ENCODE measurements around the gene JAML.
A peak's percentile ranks its signal among the peaks of the same experiment; 100 is the strongest.

JAML gene, protein sequence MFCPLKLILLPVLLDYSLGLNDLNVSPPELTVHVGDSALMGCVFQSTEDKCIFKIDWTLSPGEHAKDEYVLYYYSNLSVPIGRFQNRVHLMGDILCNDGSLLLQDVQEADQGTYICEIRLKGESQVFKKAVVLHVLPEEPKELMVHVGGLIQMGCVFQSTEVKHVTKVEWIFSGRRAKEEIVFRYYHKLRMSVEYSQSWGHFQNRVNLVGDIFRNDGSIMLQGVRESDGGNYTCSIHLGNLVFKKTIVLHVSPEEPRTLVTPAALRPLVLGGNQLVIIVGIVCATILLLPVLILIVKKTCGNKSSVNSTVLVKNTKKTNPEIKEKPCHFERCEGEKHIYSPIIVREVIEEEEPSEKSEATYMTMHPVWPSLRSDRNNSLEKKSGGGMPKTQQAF

DNA sequence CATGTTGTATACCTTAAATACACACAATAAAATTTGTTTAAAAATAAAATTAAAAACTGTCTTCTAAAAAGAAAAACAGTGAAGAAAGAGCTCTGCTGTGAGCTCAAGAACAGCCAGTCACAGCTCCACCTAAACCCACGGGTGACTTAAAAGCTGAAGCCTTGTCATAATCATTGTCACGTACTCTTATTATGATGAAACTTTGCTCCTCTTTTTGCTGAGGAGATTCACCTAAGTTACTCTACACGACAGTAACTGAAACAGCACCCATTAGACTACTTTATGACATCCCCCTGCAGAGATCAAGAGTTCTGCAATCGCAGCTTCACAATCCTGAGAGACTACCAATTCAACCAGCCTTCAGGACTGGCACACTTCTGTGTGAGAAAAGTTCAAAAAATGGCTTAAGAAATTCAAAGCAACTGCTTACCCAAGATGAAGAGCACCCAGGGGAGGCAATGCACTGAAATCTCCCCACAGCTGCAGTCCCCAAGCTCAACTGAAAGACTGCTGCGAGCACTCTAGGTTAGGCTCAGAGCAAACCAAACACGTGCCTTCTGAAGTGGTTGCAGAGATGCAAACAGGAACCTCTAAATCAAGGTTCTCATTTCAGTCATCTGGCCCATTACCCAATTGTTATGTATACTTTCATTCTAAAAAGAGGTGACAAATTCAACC lies at the start of gene JAML:
Gene JAML, minus strand, starts transcription at position 501 of the 678 bp plus-strand sequence. CDS start 10,145 bp downstream, outside the sequence.
- TF ChIP-seq, protein P1, sequence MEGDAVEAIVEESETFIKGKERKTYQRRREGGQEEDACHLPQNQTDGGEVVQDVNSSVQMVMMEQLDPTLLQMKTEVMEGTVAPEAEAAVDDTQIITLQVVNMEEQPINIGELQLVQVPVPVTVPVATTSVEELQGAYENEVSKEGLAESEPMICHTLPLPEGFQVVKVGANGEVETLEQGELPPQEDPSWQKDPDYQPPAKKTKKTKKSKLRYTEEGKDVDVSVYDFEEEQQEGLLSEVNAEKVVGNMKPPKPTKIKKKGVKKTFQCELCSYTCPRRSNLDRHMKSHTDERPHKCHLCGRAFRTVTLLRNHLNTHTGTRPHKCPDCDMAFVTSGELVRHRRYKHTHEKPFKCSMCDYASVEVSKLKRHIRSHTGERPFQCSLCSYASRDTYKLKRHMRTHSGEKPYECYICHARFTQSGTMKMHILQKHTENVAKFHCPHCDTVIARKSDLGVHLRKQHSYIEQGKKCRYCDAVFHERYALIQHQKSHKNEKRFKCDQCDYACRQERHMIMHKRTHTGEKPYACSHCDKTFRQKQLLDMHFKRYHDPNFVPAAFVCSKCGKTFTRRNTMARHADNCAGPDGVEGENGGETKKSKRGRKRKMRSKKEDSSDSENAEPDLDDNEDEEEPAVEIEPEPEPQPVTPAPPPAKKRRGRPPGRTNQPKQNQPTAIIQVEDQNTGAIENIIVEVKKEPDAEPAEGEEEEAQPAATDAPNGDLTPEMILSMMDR (IDR thresholded peaks at IDR 0.05; ENCODE audit: low read depth, low read length): no peak
- no peak for DNase-seq (ENCODE audit: low read depth in 2 of 2)
- H3K4me3 ChIP-seq (replicated peaks in 1 of 2; ENCODE audit: low read depth in 2 of 2, low read length in 2 of 2): no peak within 1 kb of the TSS

GRCh38 chr11:118274186-118274585 lies 49.4 kb upstream of the JAML start:
- DNase-seq (ENCODE audit: low read depth in 2 of 2): peak in 1 of 2 donors; percentile 17
- TF ChIP-seq, protein P1 (IDR thresholded peaks at IDR 0.05; ENCODE audit: low read depth, low read length): no peak
- H3K4me3 ChIP-seq (replicated peaks in 1 of 2; ENCODE audit: low read depth in 2 of 2, low read length in 2 of 2): no peak overlapping the region

- DNase-seq (ENCODE audit: low read depth in 2 of 2): no peak
- TF ChIP-seq, protein P1 (IDR thresholded peaks at IDR 0.05; ENCODE audit: low read depth, low read length): no peak
- no peak overlapping the region for H3K4me3 ChIP-seq (replicated peaks in 1 of 2; ENCODE audit: low read depth in 2 of 2, low read length in 2 of 2)
Measured at GRCh38 chr11:118272001-118272400, 47.2 kb upstream of the JAML start.

DNA sequence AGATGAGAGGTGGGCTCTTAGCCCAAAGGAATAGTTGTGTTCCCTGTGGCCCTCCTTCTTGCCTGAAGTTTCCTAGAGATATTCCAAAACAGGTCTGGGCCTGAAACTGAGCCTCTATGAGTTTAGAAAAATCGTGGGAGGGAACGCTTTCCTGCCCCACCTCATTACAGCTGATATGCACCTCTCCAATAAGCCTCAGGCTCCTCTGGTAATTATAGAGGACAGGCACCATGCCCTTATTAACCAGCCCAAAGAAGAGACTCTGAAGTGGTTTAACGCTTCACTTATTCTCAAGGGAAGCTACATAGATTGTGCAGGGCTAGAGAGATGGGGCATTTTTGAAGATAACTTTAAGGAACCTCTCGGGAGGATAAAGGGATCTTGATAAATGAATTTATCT lies 42.7 kb upstream of the JAML start:
- no peak for DNase-seq (ENCODE audit: low read depth in 2 of 2)
- H3K4me3 ChIP-seq (replicated peaks in 1 of 2; ENCODE audit: low read depth in 2 of 2, low read length in 2 of 2): no peak overlapping the region
- TF ChIP-seq, protein P1 (IDR thresholded peaks at IDR 0.05; ENCODE audit: low read depth, low read length): no peak

DNA sequence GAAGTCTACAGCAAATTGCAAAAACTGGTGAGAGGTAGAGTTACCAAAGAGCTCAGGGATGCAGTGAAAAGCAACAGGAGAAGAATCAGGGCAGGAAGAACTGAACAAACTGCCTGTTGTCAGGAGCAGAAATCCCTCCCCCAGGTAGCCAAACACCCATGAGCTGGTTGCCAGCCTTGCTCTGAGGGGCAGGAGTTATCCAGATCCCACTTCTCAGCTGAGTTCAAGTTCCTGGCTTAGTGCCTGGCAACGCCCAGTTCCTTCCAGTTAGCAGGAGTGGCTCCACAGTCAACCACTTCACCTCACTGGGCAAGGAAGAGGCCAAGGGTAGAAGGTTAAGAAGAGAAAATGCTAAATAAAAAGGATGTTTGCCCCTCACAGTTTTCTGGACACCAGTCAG lies 41.1 kb upstream of the JAML start:
- DNase-seq (ENCODE audit: low read depth in 2 of 2): peak in 1 of 2 donors; percentile 14
- TF ChIP-seq, protein P1 (IDR thresholded peaks at IDR 0.05; ENCODE audit: low read depth, low read length): no peak
- no peak overlapping the region for H3K4me3 ChIP-seq (replicated peaks in 1 of 2; ENCODE audit: low read depth in 2 of 2, low read length in 2 of 2)

DNA sequence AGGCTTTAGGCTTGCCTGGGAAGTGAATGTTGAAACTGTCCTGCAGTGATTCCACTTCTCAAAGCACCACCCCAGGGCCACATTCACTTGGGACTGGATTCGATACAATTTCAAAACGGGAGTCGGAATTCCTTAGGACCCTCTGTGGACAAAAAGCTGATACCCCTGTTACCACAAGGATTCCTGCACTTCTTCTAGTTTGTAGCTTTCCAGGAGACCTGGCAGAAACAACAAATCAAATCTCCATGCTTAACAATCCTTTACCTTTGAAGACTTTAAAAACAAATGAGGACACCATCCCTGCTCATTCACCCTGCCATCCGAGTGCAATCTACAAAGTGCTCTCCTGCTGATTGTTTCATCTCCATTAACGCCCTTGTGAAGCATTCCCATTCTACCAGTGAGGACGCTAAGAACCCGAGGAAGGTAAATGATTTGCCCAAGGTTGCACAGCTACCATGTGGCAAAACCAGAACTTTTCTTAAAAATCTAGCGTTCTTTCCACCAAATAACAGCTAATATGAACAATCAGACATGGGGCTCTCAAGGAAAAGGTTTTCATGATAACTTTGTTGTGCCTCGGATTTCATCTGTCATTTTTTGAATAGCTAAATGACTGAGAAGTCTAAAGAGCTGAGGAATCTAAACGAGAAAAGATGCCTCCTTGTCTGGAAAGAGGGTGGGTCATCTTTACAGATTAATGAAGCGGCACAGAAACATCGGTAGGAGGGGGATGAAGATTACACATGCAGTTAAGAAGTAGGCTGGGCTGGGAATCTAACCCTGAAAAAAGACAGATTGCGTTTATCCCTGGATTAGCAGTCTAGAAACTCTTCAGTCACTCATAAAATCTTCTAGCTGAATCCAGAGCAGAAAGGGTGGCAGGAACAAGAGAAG lies 40.0 kb upstream of the JAML start:
- no peak for DNase-seq (ENCODE audit: low read depth in 2 of 2)
- peak overlapping the region in 1 of 2 donors; percentile 27 for H3K4me3 ChIP-seq (replicated peaks in 1 of 2; ENCODE audit: low read depth in 2 of 2, low read length in 2 of 2)
- TF ChIP-seq, protein P1 (IDR thresholded peaks at IDR 0.05; ENCODE audit: low read depth, low read length): no peak
